GM19467 (cell line): ENCODE data around the gene NEU4.

Experiments
- ATAC-seq: cut with Tn5 transposase; IDR thresholded peaks from one replicate; pipeline ENCODE4 v1.9.1; 2021; ENCODE audit warnings: mild to moderate bottlenecking, moderate library complexity; ENCODE audit not compliant: unreplicated experiment

The NEU4 gene

GRCh38 chr2:241862093-241862492, 53.1 kb downstream of the NEU4 start:
- ATAC-seq = no peak

- no peak for ATAC-seq
These were observed 54.0 kb downstream of the NEU4 start for GRCh38 chr2:241862775-241863535.

GRCh38 chr2:241863536-241863954, 54.6 kb downstream of the NEU4 start:
- ATAC-seq = no peak

GRCh38 chr2:241864168-241864849, 55.3 kb downstream of the NEU4 start:
- ATAC-seq = no peak

GRCh38 chr2:241864850-241865213, 55.8 kb downstream of the NEU4 start:
- ATAC-seq = no peak

GRCh38 chr2:241865416-241865956, 56.5 kb downstream of the NEU4 start:
- ATAC-seq = no peak

GRCh38 chr2:241865957-241866789, 57.2 kb downstream of the NEU4 start:
- no peak for ATAC-seq
